ENCODE measurements around the gene GRK7.
A peak's percentile ranks its signal among the peaks of the same experiment; 100 is the strongest.

The GRK7 gene

DNA sequence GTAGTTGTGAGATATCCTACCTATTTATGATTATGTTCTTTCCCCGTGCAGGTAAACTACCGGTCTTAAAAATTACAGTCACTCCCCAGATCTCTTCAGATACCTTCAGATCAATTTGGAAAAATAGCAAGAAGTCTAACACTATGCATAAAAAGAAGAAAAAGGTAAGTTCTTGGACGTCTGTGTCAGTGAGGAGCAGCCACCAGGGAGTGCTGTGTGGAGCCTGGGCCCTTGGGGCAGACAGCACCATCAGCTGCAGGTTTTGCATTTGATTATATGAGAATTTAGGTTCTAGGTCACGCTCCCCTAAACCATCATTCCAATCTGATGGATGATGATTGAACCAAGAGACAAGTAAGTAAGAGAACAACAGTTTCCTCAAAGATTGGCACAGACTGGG is 34.0 kb upstream of the GRK7 start:
- Histone ChIP-seq H3K9me3 (replicated peaks in 1 of 11) (no peaks in the 10 kb centered on the region), H3K4me2 (no peak overlapping the region), H3K36me3 (no peaks in the 10 kb centered on the region), H3K27ac (no peak overlapping the region), H3K9ac (no peak overlapping the region), H3K4me1 (peaks cover 0 to 10% (median 1%) of the 10 kb centered on the region in 10 experiments; a peak in 6 of 20 replicates), H3K4me3 (no peak overlapping the region), H4K20me1 (no peaks in the 10 kb centered on the region), H3K27me3 (no peaks in the 10 kb centered on the region)
- no peak for TF ChIP-seq Cebpa-rat (IDR thresholded peaks at IDR 0.05)

DNA sequence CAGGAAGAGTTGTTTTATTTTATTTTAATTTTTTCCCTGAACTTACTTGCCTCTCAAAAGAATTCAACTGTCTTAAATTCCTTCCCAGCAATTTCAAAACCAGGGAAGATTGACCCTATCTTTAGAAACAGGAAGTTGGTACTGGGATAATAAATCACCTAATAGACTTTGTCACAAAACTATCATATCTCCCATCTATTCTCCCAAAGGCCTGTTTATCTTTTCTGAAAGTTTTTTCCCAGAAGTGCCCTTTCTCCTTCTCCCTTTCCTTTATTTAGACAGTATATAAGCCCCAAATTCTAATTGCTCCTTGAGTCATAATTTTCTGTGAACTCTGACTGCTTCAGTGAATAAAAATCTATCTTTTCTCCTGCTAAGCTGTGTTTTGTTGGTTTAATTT is 28.0 kb upstream of the GRK7 start:
- H4K20me1 ChIP-seq, result peaks cover 0 to 10% (median 7%) of the 10 kb centered on the region in 11 experiments; a peak in 10 of 22 replicates
- H3K4me2 ChIP-seq, result no peak overlapping the region
- no peaks in the 10 kb centered on the region for H3K27me3 ChIP-seq
- no peaks in the 10 kb centered on the region for H3K9me3 ChIP-seq (replicated peaks in 1 of 11)
- H3K27ac ChIP-seq, result no peak overlapping the region
- TF ChIP-seq Cebpa-rat (IDR thresholded peaks at IDR 0.05), result no peak
- peaks cover 9 to 18% (median 15%) of the 10 kb centered on the region in 10 experiments for H3K4me1 ChIP-seq
- H3K4me3 ChIP-seq, result no peak overlapping the region
- H3K9ac ChIP-seq, result no peak overlapping the region
- no peaks in the 10 kb centered on the region for H3K36me3 ChIP-seq

GRCh38 chr3:141735770-141736465 is 27.3 kb upstream of the GRK7 start:
- Histone ChIP-seq H3K36me3 (peaks cover 0 to 4% (median 0%) of the 10 kb centered on the region in 11 experiments; a peak in 5 of 22 replicates), H3K4me3 (no peak overlapping the region), H3K9me3 (replicated peaks in 1 of 11) (no peaks in the 10 kb centered on the region), H3K9ac (no peak overlapping the region), H3K4me1 (peaks cover 16 to 26% (median 23%) of the 10 kb centered on the region in 10 experiments), H3K27ac (no peak overlapping the region), H4K20me1 (peaks cover 3 to 17% (median 15%) of the 10 kb centered on the region in 11 experiments; a peak in 19 of 22 replicates), H3K4me2 (no peak overlapping the region), H3K27me3 (no peaks in the 10 kb centered on the region)
- no peak for TF ChIP-seq Cebpa-rat (IDR thresholded peaks at IDR 0.05)

DNA sequence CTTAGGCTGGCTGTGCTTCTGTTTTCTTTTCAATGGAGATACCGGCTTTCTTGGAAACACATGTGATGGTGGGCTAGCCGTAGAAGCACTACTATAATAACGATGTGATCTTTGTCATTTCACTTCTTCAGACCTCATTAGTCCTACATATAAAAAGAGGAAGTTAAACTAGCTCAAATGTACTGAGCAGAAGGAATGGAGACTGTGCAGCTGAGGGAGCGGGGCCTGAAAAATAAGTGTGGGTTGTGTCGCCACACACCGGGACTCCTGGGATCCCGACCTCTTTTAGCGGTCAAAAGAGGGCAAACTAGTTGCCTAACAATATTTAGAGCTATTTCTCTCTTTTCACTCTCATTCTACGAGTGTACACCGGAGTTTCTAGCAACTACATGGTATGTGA is 26.1 kb upstream of the GRK7 start:
- Histone ChIP-seq H3K9ac (no peak overlapping the region), H3K27ac (peak overlapping the region in 1 of 11 experiments; percentile 92; a peak in 1 of 22 replicates), H3K27me3 (no peaks in the 10 kb centered on the region), H3K36me3 (peaks cover 0 to 13% (median 0%) of the 10 kb centered on the region in 11 experiments; a peak in 6 of 22 replicates), H3K4me2 (peak overlapping the region in 6 of 11 experiments; percentile 4 to 71 (median 52); a peak in 9 of 22 replicates), H3K9me3 (replicated peaks in 1 of 11) (no peaks in the 10 kb centered on the region), H3K4me3 (no peak overlapping the region), H4K20me1 (peaks cover 13 to 29% (median 26%) of the 10 kb centered on the region in 11 experiments; a peak in 20 of 22 replicates), H3K4me1 (peaks cover 22 to 36% (median 30%) of the 10 kb centered on the region in 10 experiments)
- TF ChIP-seq Cebpa-rat (IDR thresholded peaks at IDR 0.05), result no peak

- H3K4me1 ChIP-seq, result peaks cover 22 to 39% (median 30%) of the 10 kb centered on the region in 10 experiments
- peak overlapping the region; percentile 81 to 97 (median 96); a peak in 16 of 20 replicates for H3K4me3 ChIP-seq
- TF ChIP-seq Cebpa-rat (IDR thresholded peaks at IDR 0.05), result no peak
- no peaks in the 10 kb centered on the region for H3K9me3 ChIP-seq (replicated peaks in 1 of 11)
- H3K9ac ChIP-seq, result peak overlapping the region; percentile 52 to 97 (median 91); a peak in 21 of 22 replicates
- peak overlapping the region; percentile 58 to 97 (median 90); a peak in 20 of 22 replicates for H3K27ac ChIP-seq
- H4K20me1 ChIP-seq, result peaks cover 18 to 34% (median 32%) of the 10 kb centered on the region in 11 experiments; a peak in 20 of 22 replicates
- H3K36me3 ChIP-seq, result peaks cover 3 to 17% (median 4%) of the 10 kb centered on the region in 11 experiments; a peak in 18 of 22 replicates
- H3K4me2 ChIP-seq, result peak overlapping the region; percentile 21 to 82 (median 64); a peak in 19 of 22 replicates
- no peaks in the 10 kb centered on the region for H3K27me3 ChIP-seq
Observed at GRCh38 chr3:141737678-141738021, 25.6 kb upstream of the GRK7 start.

DNA sequence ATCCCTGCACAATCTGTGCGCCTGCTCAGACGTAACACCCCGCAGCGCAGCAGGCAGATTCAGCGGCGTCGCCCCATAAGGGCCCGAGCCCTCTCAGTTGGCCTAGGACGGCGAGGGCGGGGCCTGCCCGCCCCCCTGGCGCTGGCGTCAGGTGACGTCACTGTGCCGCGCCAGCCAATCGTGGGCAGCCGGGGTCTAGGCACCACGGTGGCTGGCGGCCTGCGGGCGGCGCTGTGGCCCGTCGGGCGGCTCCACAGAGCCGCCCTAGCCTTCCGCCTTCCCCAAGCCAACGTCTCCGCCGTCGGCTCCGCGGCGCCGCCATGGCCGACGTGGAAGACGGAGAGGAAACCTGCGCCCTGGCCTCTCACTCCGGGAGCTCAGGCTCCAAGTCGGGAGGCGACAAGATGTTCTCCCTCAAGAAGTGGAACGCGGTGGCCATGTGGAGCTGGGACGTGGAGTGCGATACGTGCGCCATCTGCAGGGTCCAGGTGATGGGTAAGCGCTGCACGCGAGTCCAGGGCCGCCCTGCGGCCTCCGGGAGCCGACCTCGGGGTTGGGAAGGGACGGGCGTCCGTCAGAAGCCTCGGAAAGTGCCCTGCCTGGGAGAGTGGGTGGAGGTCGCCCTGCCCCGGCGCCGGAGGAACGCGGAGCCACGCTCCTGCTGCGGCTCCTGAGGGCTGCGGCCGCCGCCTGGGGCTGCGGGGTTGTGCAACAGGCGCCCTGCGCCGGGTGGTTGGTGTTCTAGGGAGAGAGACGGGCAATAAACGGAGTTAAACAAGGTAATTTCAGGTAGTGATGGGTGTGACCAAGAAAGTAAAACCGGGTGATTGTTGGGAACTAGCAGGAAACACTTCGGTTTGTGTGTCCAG is 25.0 kb upstream of the GRK7 start, which contains the start of gene RNF7:
Gene RNF7, plus strand, starts transcription at position 277 of the 869 bp plus-strand sequence. Its CDS starts 44 bp downstream, at position 321.
- Histone ChIP-seq H3K4me1 (peaks cover 22 to 45% (median 30%) of the 10 kb centered on the region in 10 experiments), H3K4me3 (peak within 1 kb of the TSS; percentile 81 to 97 (median 96)), H3K4me2 (peak within 1 kb of the TSS; percentile 71 to 95 (median 91)), H3K27me3 (no peaks in the 10 kb centered on the region), H3K27ac (peak within 1 kb of the TSS; percentile 82 to 97 (median 94)), H3K9me3 (replicated peaks in 1 of 11) (no peaks in the 10 kb centered on the region), H3K9ac (peak within 1 kb of the TSS; percentile 91 to 98 (median 96)), H4K20me1 (peaks cover 24 to 40% (median 38%) of the 10 kb centered on the region in 11 experiments; a peak in 20 of 22 replicates), H3K36me3 (peaks cover 9 to 23% (median 10%) of the 10 kb centered on the region in 11 experiments; a peak in 20 of 22 replicates)
- TF ChIP-seq Cebpa-rat (IDR thresholded peaks at IDR 0.05), result peak in 10 of 11 experiments; percentile 15 to 83 (median 52); a peak in 11 of 22 replicates

GRCh38 chr3:141738891-141739363 is 24.3 kb upstream of the GRK7 start:
- peak overlapping the region; percentile 82 to 97 (median 94) for H3K27ac ChIP-seq
- peak overlapping the region; percentile 71 to 95 (median 91) for H3K4me2 ChIP-seq
- H3K36me3 ChIP-seq, result peaks cover 13 to 30% (median 16%) of the 10 kb centered on the region in 11 experiments; a peak in 21 of 22 replicates
- peaks cover 22 to 51% (median 30%) of the 10 kb centered on the region in 10 experiments for H3K4me1 ChIP-seq
- peak overlapping the region; percentile 91 to 98 (median 96) for H3K9ac ChIP-seq
- no peak for TF ChIP-seq Cebpa-rat (IDR thresholded peaks at IDR 0.05)
- H3K27me3 ChIP-seq, result no peaks in the 10 kb centered on the region
- H4K20me1 ChIP-seq, result peaks cover 27 to 47% (median 45%) of the 10 kb centered on the region in 11 experiments; a peak in 20 of 22 replicates
- H3K4me3 ChIP-seq, result peak overlapping the region; percentile 81 to 97 (median 96)
- no peaks in the 10 kb centered on the region for H3K9me3 ChIP-seq (replicated peaks in 1 of 11)

- H3K9me3 ChIP-seq (replicated peaks in 1 of 11), result no peaks in the 10 kb centered on the region
- peak overlapping the region; percentile 71 to 95 (median 91) for H3K4me2 ChIP-seq
- no peaks in the 10 kb centered on the region for H3K27me3 ChIP-seq
- peak overlapping the region; percentile 91 to 98 (median 96) for H3K9ac ChIP-seq
- no peak for TF ChIP-seq Cebpa-rat (IDR thresholded peaks at IDR 0.05)
- H3K27ac ChIP-seq, result peak overlapping the region; percentile 82 to 97 (median 94); a peak in 21 of 22 replicates
- H4K20me1 ChIP-seq, result peaks cover 35 to 55% (median 53%) of the 10 kb centered on the region in 11 experiments; a peak in 20 of 22 replicates
- H3K4me3 ChIP-seq, result peak overlapping the region; percentile 81 to 97 (median 96)
- H3K36me3 ChIP-seq, result peaks cover 21 to 38% (median 24%) of the 10 kb centered on the region in 11 experiments; a peak in 21 of 22 replicates
- H3K4me1 ChIP-seq, result peaks cover 22 to 57% (median 30%) of the 10 kb centered on the region in 10 experiments
Observed at GRCh38 chr3:141739731-141740130, 23.5 kb upstream of the GRK7 start.
